ENCODE results near the gene FIBCD1. TPM values are rescaled to one million over a fixed set of nuclear protein-coding genes. Genes with fewer than 3 reads are reported as not detected.

FIBCD1 gene
- polyA plus RNA-seq, 1 donor (not counting 4 experiments of a cell fraction or from before 2014, with no cell fraction given): 0.79 TPM

GRCh38 chr9:130970855-130971254, 31.8 kb upstream of the FIBCD1 start:
- FAIRE-seq: no peak
- Histone ChIP-seq H3K27ac (ENCODE audit: control insufficient read depth, insufficient read depth, low read length) (no peak overlapping the region), H2AFZ (ENCODE audit: control insufficient read depth, low read length) (no peak overlapping the region), H3K4me1 (ENCODE audit: control insufficient read depth, extremely low read depth, insufficient read depth, low read length) (peaks cover 7% of the 10 kb centered on the region), H3K9me3 (ENCODE audit: control insufficient read depth, low read depth, low read length) (no peaks in the 10 kb centered on the region), H4K20me1 (ENCODE audit: control insufficient read depth, extremely low read depth, insufficient read depth, low read length) (no peaks in the 10 kb centered on the region), H3K4me2 (ENCODE audit: control insufficient read depth, extremely low read depth, insufficient read depth, low read depth, low read length) (no peak overlapping the region), H3K27me3 (ENCODE audit: control insufficient read depth, extremely low read depth, insufficient read depth, low read length) (peaks cover 35% of the 10 kb centered on the region), H3K4me3 (ENCODE audit: control insufficient read depth in 2 of 3, extremely low read depth in 1 of 3, insufficient read depth in 2 of 3, low read depth in 1 of 3, low read length in 3 of 3) (no peak overlapping the region), H3K9me1 (ENCODE audit: control insufficient read depth, extremely low read depth, insufficient read depth, low read length) (no peaks in the 10 kb centered on the region), H3K36me3 (ENCODE audit: control insufficient read depth in 2 of 2, extremely low read depth in 1 of 2, insufficient read depth in 2 of 2, low read length in 2 of 2) (no peaks in the 10 kb centered on the region), H3K9ac (ENCODE audit: control insufficient read depth, extremely low read depth, insufficient read depth, low read length) (no peak overlapping the region), H3K79me2 (ENCODE audit: control insufficient read depth, insufficient read depth, low read length) (no peaks in the 10 kb centered on the region)
- DNase-seq (ENCODE audit: low read depth, low spot score): no peak
- TF ChIP-seq CTCF (optimal IDR thresholded peaks at IDR 0.05 in 1 of 3, IDR thresholded peaks at IDR 0.05 in 1 of 3, conservative IDR thresholded peaks at IDR 0.05 in 1 of 3; ENCODE audit: extremely low read depth in 1 of 3, insufficient read depth in 2 of 3, low read length in 3 of 3) (no peak), EZH2 (IDR thresholded peaks at IDR 0.05; ENCODE audit: low read length) (no peak)
- dilution Hi-C loops (cut with MboI; ENCODE audit: extremely low pct_ligation_motif_present, low sequenced_read_pairs): no loop called here

GRCh38 chr9:130970052-130970451, 31.0 kb upstream of the FIBCD1 start:
- Histone ChIP-seq H3K9me3 (ENCODE audit: control insufficient read depth, low read depth, low read length) (no peaks in the 10 kb centered on the region), H3K36me3 (ENCODE audit: control insufficient read depth in 2 of 2, extremely low read depth in 1 of 2, insufficient read depth in 2 of 2, low read length in 2 of 2) (no peaks in the 10 kb centered on the region), H3K9me1 (ENCODE audit: control insufficient read depth, extremely low read depth, insufficient read depth, low read length) (no peaks in the 10 kb centered on the region), H3K4me3 (ENCODE audit: control insufficient read depth in 2 of 3, extremely low read depth in 1 of 3, insufficient read depth in 2 of 3, low read depth in 1 of 3, low read length in 3 of 3) (no peak overlapping the region), H3K4me2 (ENCODE audit: control insufficient read depth, extremely low read depth, insufficient read depth, low read depth, low read length) (peak overlapping the region; percentile 10), H3K27ac (ENCODE audit: control insufficient read depth, insufficient read depth, low read length) (no peak overlapping the region), H3K4me1 (ENCODE audit: control insufficient read depth, extremely low read depth, insufficient read depth, low read length) (peaks cover 7% of the 10 kb centered on the region), H4K20me1 (ENCODE audit: control insufficient read depth, extremely low read depth, insufficient read depth, low read length) (no peaks in the 10 kb centered on the region), H3K27me3 (ENCODE audit: control insufficient read depth, extremely low read depth, insufficient read depth, low read length) (peaks cover 35% of the 10 kb centered on the region), H3K79me2 (ENCODE audit: control insufficient read depth, insufficient read depth, low read length) (no peaks in the 10 kb centered on the region), H3K9ac (ENCODE audit: control insufficient read depth, extremely low read depth, insufficient read depth, low read length) (no peak overlapping the region), H2AFZ (ENCODE audit: control insufficient read depth, low read length) (no peak overlapping the region)
- dilution Hi-C loops (cut with MboI; ENCODE audit: extremely low pct_ligation_motif_present, low sequenced_read_pairs): no loop called here
- DNase-seq (ENCODE audit: low read depth, low spot score) (no peak), FAIRE-seq (no peak)
- no peak for TF ChIP-seq EZH2 (IDR thresholded peaks at IDR 0.05; ENCODE audit: low read length)
- no peak for TF ChIP-seq CTCF (optimal IDR thresholded peaks at IDR 0.05 in 1 of 3, IDR thresholded peaks at IDR 0.05 in 1 of 3, conservative IDR thresholded peaks at IDR 0.05 in 1 of 3; ENCODE audit: extremely low read depth in 1 of 3, insufficient read depth in 2 of 3, low read length in 3 of 3)

Data from keratinocyte (primary cell).